GM18867 (cell line): ENCODE data around the gene HSF2BP.
"Not testable (repeated sequence)": the region's sequence is repeated elsewhere in the genome, so short reads cannot be mapped to it uniquely, and the experiment has no call there.

Source experiments
- ATAC-seq: cut with Tn5 transposase; IDR thresholded peaks from one replicate; pipeline ENCODE4 v1.9.1; 2021; ENCODE audit warnings: mild to moderate bottlenecking, moderate library complexity; ENCODE audit not compliant: unreplicated experiment

Gene HSF2BP

GRCh38 chr21:43623588-43623987, 35.7 kb downstream of the HSF2BP start:
- ATAC-seq, result no peak

- ATAC-seq, result no peak
Measured at GRCh38 chr21:43622796-43623195, 36.5 kb downstream of the HSF2BP start.

GRCh38 chr21:43619856-43620255, 39.4 kb downstream of the HSF2BP start:
- ATAC-seq, result no peak

GRCh38 chr21:43619344-43619743, 39.9 kb downstream of the HSF2BP start:
- no peak for ATAC-seq

- no peak for ATAC-seq
Measured at GRCh38 chr21:43618940-43619339, 40.3 kb downstream of the HSF2BP start.

GRCh38 chr21:43616861-43617260, 42.4 kb downstream of the HSF2BP start:
- ATAC-seq, result not testable (repeated sequence)

GRCh38 chr21:43614839-43615238, 44.4 kb downstream of the HSF2BP start:
- no peak for ATAC-seq

- peak; percentile 57 for ATAC-seq
Measured at GRCh38 chr21:43613755-43614638, 45.3 kb downstream of the HSF2BP start.

GRCh38 chr21:43611598-43612369, 47.5 kb downstream of the HSF2BP start:
- ATAC-seq, result no peak

- no peak for ATAC-seq
Measured at GRCh38 chr21:43609501-43610340, 49.6 kb downstream of the HSF2BP start.

GRCh38 chr21:43608664-43609063, 50.6 kb downstream of the HSF2BP start:
- no peak for ATAC-seq

GRCh38 chr21:43608225-43608624, 51.1 kb downstream of the HSF2BP start:
- ATAC-seq, result no peak

- ATAC-seq, result no peak
Measured at GRCh38 chr21:43605320-43606215, 53.7 kb downstream of the HSF2BP start.

- ATAC-seq, result no peak
Measured at GRCh38 chr21:43604505-43605204, 54.6 kb downstream of the HSF2BP start.

GRCh38 chr21:43603641-43604504, 55.4 kb downstream of the HSF2BP start:
- ATAC-seq, result no peak

- ATAC-seq, result no peak
Measured at GRCh38 chr21:43603233-43603626, 56.1 kb downstream of the HSF2BP start.

- ATAC-seq, result no peak
Measured at GRCh38 chr21:43602266-43603232, 56.7 kb downstream of the HSF2BP start.
